ENCODE measurements around the gene GEMIN4. TPM values are rescaled to one million over a fixed set of nuclear protein-coding genes. Genes with fewer than 3 reads are reported as not detected.

Gene GEMIN4
- total RNA-seq, 1 donor from 2014 or later = 19.3 TPM

GRCh38 chr17:774313-774584 lies 22.2 kb upstream of the GEMIN4 start:
- H3K36me3 Mint-ChIP-seq (ENCODE audit: unreplicated experiment) = peaks cover 50% of the 10 kb centered on the region
- no peaks in the 10 kb centered on the region for H3K9me3 Mint-ChIP-seq (ENCODE audit: unreplicated experiment)
- TF ChIP-seq CTCF (IDR thresholded peaks at IDR 0.05) = no peak
- H3K27me3 Mint-ChIP-seq (ENCODE audit: unreplicated experiment) = no peaks in the 10 kb centered on the region
- DNase-seq (ENCODE audit: extremely low spot score, unreplicated experiment) = no peak
- H3K27ac Mint-ChIP-seq (ENCODE audit: unreplicated experiment) = peak overlapping the region; percentile 74
- peaks cover 21% of the 10 kb centered on the region for H3K4me1 Mint-ChIP-seq (ENCODE audit: unreplicated experiment)
- no peak overlapping the region for H3K4me3 Mint-ChIP-seq (ENCODE audit: unreplicated experiment)

- H3K36me3 Mint-ChIP-seq (ENCODE audit: unreplicated experiment) = peaks cover 54% of the 10 kb centered on the region
- no peaks in the 10 kb centered on the region for H3K9me3 Mint-ChIP-seq (ENCODE audit: unreplicated experiment)
- H3K4me3 Mint-ChIP-seq (ENCODE audit: unreplicated experiment) = no peak overlapping the region
- DNase-seq (ENCODE audit: extremely low spot score, unreplicated experiment) = no peak
- no peak for TF ChIP-seq CTCF (IDR thresholded peaks at IDR 0.05)
- H3K4me1 Mint-ChIP-seq (ENCODE audit: unreplicated experiment) = peaks cover 21% of the 10 kb centered on the region
- H3K27ac Mint-ChIP-seq (ENCODE audit: unreplicated experiment) = peak overlapping the region; percentile 74
- H3K27me3 Mint-ChIP-seq (ENCODE audit: unreplicated experiment) = no peaks in the 10 kb centered on the region
Observed at GRCh38 chr17:773467-774312, 21.6 kb upstream of the GEMIN4 start.

GRCh38 chr17:773016-773415 lies 21.0 kb upstream of the GEMIN4 start:
- no peaks in the 10 kb centered on the region for H3K9me3 Mint-ChIP-seq (ENCODE audit: unreplicated experiment)
- H3K4me1 Mint-ChIP-seq (ENCODE audit: unreplicated experiment) = peaks cover 21% of the 10 kb centered on the region
- H3K4me3 Mint-ChIP-seq (ENCODE audit: unreplicated experiment) = no peak overlapping the region
- no peak for TF ChIP-seq CTCF (IDR thresholded peaks at IDR 0.05)
- no peak for DNase-seq (ENCODE audit: extremely low spot score, unreplicated experiment)
- no peaks in the 10 kb centered on the region for H3K27me3 Mint-ChIP-seq (ENCODE audit: unreplicated experiment)
- no peak overlapping the region for H3K27ac Mint-ChIP-seq (ENCODE audit: unreplicated experiment)
- H3K36me3 Mint-ChIP-seq (ENCODE audit: unreplicated experiment) = peaks cover 51% of the 10 kb centered on the region

GRCh38 chr17:767076-767475 lies 15.0 kb upstream of the GEMIN4 start:
- DNase-seq (ENCODE audit: extremely low spot score, unreplicated experiment) = no peak
- Mint-ChIP-seq H3K27ac (ENCODE audit: unreplicated experiment) (no peak overlapping the region), H3K9me3 (ENCODE audit: unreplicated experiment) (no peaks in the 10 kb centered on the region), H3K27me3 (ENCODE audit: unreplicated experiment) (no peaks in the 10 kb centered on the region), H3K4me3 (ENCODE audit: unreplicated experiment) (no peak overlapping the region), H3K4me1 (ENCODE audit: unreplicated experiment) (no peaks in the 10 kb centered on the region), H3K36me3 (ENCODE audit: unreplicated experiment) (peaks cover 49% of the 10 kb centered on the region)
- no peak for TF ChIP-seq CTCF (IDR thresholded peaks at IDR 0.05)

- no peak for TF ChIP-seq CTCF (IDR thresholded peaks at IDR 0.05)
- Mint-ChIP-seq H3K9me3 (ENCODE audit: unreplicated experiment) (no peaks in the 10 kb centered on the region), H3K27me3 (ENCODE audit: unreplicated experiment) (no peaks in the 10 kb centered on the region), H3K4me1 (ENCODE audit: unreplicated experiment) (no peaks in the 10 kb centered on the region), H3K4me3 (ENCODE audit: unreplicated experiment) (no peak overlapping the region), H3K36me3 (ENCODE audit: unreplicated experiment) (peaks cover 46% of the 10 kb centered on the region), H3K27ac (ENCODE audit: unreplicated experiment) (no peak overlapping the region)
- no peak for DNase-seq (ENCODE audit: extremely low spot score, unreplicated experiment)
Observed at GRCh38 chr17:760371-760770, 8.3 kb upstream of the GEMIN4 start.
